ENCODE results near the gene RNF169. TPM values are rescaled to one million over a fixed set of nuclear protein-coding genes. Genes with fewer than 3 reads are reported as not detected.

The RNF169 gene
- total and polyA plus RNA-seq, 2 donors (not counting 1 experiment from before 2014, with no cell fraction given): 6.7 to 28.4 TPM

- no peaks in the 10 kb centered on the region for H3K9me3 Mint-ChIP-seq (ENCODE audit: insufficient read depth)
- intact Hi-C loops (cut with micrococcal nuclease): no loop called here
- Histone ChIP-seq H3K9me3 (ENCODE audit: control extremely low read depth in 1 of 3, control insufficient read depth in 2 of 3, insufficient read depth in 1 of 3, low read length in 2 of 3) (no peaks in the 10 kb centered on the region), H3K79me2 (ENCODE audit: control insufficient read depth, insufficient read depth, low read length) (no peaks in the 10 kb centered on the region), H4K20me1 (ENCODE audit: control insufficient read depth, insufficient read depth, low read length, poor library complexity, severe bottlenecking) (no peaks in the 10 kb centered on the region), H3K4me1 (ENCODE audit: control insufficient read depth in 2 of 2, insufficient read depth in 2 of 2, low read length in 2 of 2) (no peaks in the 10 kb centered on the region), H3K9ac (ENCODE audit: low read length) (no peak overlapping the region), H3K36me3 (replicated peaks in 1 of 2; ENCODE audit: control extremely low read depth in 1 of 2, control insufficient read depth in 1 of 2, extremely low read depth in 1 of 2, insufficient read depth in 2 of 2, low read length in 1 of 2) (no peaks in the 10 kb centered on the region), H2AFZ (ENCODE audit: insufficient read depth, low read depth, low read length, poor library complexity, severe bottlenecking) (no peak overlapping the region), H3K4me3 (ENCODE audit: control extremely low read depth in 1 of 5, extremely low read depth in 1 of 5, insufficient read depth in 1 of 5, low read depth in 2 of 5, low read length in 4 of 5) (no peak overlapping the region), H3K27ac (ENCODE audit: low read length in 2 of 2) (no peak overlapping the region), H3K4me2 (replicated peaks; ENCODE audit: low read depth, low read length, poor library complexity, severe bottlenecking) (no peak overlapping the region), H3K27me3 (replicated peaks in 1 of 4; ENCODE audit: control extremely low read depth in 1 of 4, control insufficient read depth in 3 of 4, insufficient read depth in 4 of 4, low read length in 3 of 4) (no peaks in the 10 kb centered on the region)
- H3K27me3 Mint-ChIP-seq: peaks cover 7% of the 10 kb centered on the region
- CTCF ChIA-PET: interaction anchor here (1.6 kb wide), 1 partner anchor 9 kb away, joined by 6 read pairs; no protein-coding TSS in a partner anchor
- no peak for TF ChIP-seq EZH2 (IDR thresholded peaks at IDR 0.05; ENCODE audit: borderline replicate concordance, insufficient read depth, low read depth, low read length, poor library complexity, severe bottlenecking)
- TF ChIP-seq CTCF (IDR thresholded peaks at IDR 0.05): no peak
- POLR2A ChIA-PET: no interaction called here
- no peak overlapping the region for H3K4me3 Mint-ChIP-seq
- ATAC-seq (ENCODE audit: low read depth): no peak
- H3K27ac Mint-ChIP-seq: no peak overlapping the region
- H3K4me1 Mint-ChIP-seq: no peaks in the 10 kb centered on the region
- DNase-seq: no peak
- WGBS (ENCODE audit: insufficient coverage): 100% methylated on average over 2 of the region's 5 CpGs
Measured at GRCh38 chr11:74717221-74717969, 31.3 kb upstream of the RNF169 start.

GRCh38 chr11:74719011-74719410 is 29.6 kb upstream of the RNF169 start:
- no peaks in the 10 kb centered on the region for H3K27me3 ChIP-seq (replicated peaks in 1 of 4; ENCODE audit: control extremely low read depth in 1 of 4, control insufficient read depth in 3 of 4, insufficient read depth in 4 of 4, low read length in 3 of 4)
- H3K36me3 ChIP-seq (replicated peaks in 1 of 2; ENCODE audit: control extremely low read depth in 1 of 2, control insufficient read depth in 1 of 2, extremely low read depth in 1 of 2, insufficient read depth in 2 of 2, low read length in 1 of 2): no peaks in the 10 kb centered on the region
- H2AFZ ChIP-seq (ENCODE audit: insufficient read depth, low read depth, low read length, poor library complexity, severe bottlenecking): no peak overlapping the region
- Mint-ChIP-seq H3K9me3 (ENCODE audit: insufficient read depth) (no peaks in the 10 kb centered on the region), H3K27me3 (peaks cover 16% of the 10 kb centered on the region), H3K4me1 (no peaks in the 10 kb centered on the region), H3K4me3 (no peak overlapping the region), H3K27ac (no peak overlapping the region)
- intact Hi-C loops (cut with micrococcal nuclease): no loop called here
- H3K4me1 ChIP-seq (ENCODE audit: control insufficient read depth in 2 of 2, insufficient read depth in 2 of 2, low read length in 2 of 2): no peaks in the 10 kb centered on the region
- no peaks in the 10 kb centered on the region for H3K79me2 ChIP-seq (ENCODE audit: control insufficient read depth, insufficient read depth, low read length)
- ATAC-seq (ENCODE audit: low read depth) (no peak), DNase-seq (no peak)
- ChIA-PET CTCF (no interaction called here), POLR2A (no interaction called here)
- H3K9ac ChIP-seq (ENCODE audit: low read length): no peak overlapping the region
- H3K9me3 ChIP-seq (ENCODE audit: control extremely low read depth in 1 of 3, control insufficient read depth in 2 of 3, insufficient read depth in 1 of 3, low read length in 2 of 3): no peaks in the 10 kb centered on the region
- WGBS (ENCODE audit: insufficient coverage): 98% methylated on average over 5 of the region's 5 CpGs
- H3K4me3 ChIP-seq (ENCODE audit: control extremely low read depth in 1 of 5, extremely low read depth in 1 of 5, insufficient read depth in 1 of 5, low read depth in 2 of 5, low read length in 4 of 5): no peak overlapping the region
- no peak overlapping the region for H3K27ac ChIP-seq (ENCODE audit: low read length in 2 of 2)
- TF ChIP-seq CTCF (IDR thresholded peaks at IDR 0.05): no peak
- TF ChIP-seq EZH2 (IDR thresholded peaks at IDR 0.05; ENCODE audit: borderline replicate concordance, insufficient read depth, low read depth, low read length, poor library complexity, severe bottlenecking): no peak
- no peaks in the 10 kb centered on the region for H4K20me1 ChIP-seq (ENCODE audit: control insufficient read depth, insufficient read depth, low read length, poor library complexity, severe bottlenecking)
- no peak overlapping the region for H3K4me2 ChIP-seq (replicated peaks; ENCODE audit: low read depth, low read length, poor library complexity, severe bottlenecking)
